GM13977 (cell line): Measurements from ENCODE around the gene ZCCHC24.

ENCODE experiments used
- DNase-seq: peaks from one replicate; pipeline ENCODE4 v3.0.0; 2012; ENCODE audit warnings: low spot score
- in situ Hi-C: fragments of 300-500 bp; cut with MboI; formaldehyde crosslinking; loops from one replicate; pipeline ENCODE4 v1.12.0; 2022; ENCODE audit warnings: low sequenced_read_pairs, low pct_unique_long_range_greater_than_20kb, mixed read lengths, inconsistent platforms; ENCODE audit not compliant: unreplicated experiment
- TF ChIP-seq, protein P1 (sequence below): IDR thresholded peaks from 2 replicates; pipeline ENCODE4 v1.5.1; 2012; ENCODE audit warnings: mild to moderate bottlenecking, control low read depth; ENCODE audit not compliant: insufficient read depth; ENCODE audit errors: extremely low read depth, missing control alignments

Gene ZCCHC24

DNA sequence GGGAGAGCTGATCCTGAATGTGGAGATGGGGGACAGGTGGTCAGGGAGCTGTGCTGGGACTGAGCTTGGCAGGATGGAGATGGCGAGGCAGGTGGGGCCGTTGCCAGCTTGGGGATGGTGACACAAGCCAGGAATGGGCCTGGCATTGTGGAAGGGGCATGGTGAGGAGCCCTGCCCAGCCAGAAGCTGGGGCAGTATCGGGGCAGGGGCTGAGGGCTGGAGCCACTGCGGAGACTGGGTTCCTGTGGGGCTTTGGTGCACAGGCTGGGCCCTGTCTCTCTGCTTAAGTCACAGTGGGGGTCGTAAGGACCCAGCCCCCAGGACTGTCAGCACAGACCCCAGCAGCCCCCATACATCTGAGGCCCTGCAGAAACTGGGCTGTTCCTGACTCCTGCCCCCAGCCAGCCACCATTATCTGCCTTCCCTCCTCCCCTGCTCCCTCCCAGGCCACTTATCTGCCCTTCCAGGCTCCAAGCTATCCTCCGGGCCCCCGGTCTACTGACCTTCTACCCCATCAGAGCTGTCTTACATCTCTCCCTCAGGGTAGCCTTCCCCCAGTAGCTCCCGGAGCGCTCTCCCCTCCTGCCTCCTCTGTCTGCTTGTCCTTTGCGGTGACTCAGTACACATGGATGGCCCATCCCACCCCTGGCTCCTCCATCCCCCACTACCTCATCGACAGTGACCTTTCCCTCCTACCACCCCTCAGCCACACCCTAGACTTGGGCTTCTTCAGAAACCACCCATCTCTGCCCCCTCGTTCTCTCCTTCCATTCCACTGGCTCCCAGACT lies 54.0 kb downstream of the ZCCHC24 start:
- TF ChIP-seq, protein P1, sequence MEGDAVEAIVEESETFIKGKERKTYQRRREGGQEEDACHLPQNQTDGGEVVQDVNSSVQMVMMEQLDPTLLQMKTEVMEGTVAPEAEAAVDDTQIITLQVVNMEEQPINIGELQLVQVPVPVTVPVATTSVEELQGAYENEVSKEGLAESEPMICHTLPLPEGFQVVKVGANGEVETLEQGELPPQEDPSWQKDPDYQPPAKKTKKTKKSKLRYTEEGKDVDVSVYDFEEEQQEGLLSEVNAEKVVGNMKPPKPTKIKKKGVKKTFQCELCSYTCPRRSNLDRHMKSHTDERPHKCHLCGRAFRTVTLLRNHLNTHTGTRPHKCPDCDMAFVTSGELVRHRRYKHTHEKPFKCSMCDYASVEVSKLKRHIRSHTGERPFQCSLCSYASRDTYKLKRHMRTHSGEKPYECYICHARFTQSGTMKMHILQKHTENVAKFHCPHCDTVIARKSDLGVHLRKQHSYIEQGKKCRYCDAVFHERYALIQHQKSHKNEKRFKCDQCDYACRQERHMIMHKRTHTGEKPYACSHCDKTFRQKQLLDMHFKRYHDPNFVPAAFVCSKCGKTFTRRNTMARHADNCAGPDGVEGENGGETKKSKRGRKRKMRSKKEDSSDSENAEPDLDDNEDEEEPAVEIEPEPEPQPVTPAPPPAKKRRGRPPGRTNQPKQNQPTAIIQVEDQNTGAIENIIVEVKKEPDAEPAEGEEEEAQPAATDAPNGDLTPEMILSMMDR, result no peak
- in situ Hi-C loops, result no loop called here
- no peak for DNase-seq

DNA sequence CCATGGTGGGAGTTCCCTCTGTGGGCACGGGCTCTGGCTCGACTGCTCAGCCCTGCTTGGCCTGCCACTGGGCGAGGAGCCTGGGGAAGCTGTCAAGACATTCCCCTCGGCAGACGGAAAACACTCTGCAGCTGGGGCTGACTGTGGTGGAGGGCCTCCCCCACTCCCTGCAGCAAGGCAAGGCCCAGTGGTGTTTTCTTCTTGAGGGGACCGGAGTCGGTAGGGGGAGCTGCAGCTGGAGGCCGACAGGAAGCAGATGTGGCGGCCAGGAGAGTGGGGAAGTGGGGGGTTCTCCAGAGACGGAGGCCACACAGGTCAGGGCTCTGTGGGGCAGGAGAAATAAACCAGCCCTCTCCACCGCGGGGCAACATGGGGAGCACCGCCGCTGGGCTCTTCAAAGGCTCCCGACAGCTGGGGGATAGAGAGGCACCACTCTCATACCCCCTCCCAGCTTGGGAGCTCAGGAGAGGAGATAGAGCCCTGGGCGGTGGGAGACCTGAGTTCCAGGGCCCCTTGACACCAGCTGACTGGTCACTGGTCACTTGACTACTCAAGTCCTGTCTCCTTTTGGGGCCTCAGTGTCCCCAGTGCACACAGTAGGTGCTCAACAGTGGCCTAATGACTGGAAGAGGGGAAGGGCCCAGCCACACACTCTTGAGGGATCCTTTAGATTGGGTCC lies 54.7 kb downstream of the ZCCHC24 start:
- TF ChIP-seq, protein P1, result peak; percentile 44
- no peak for DNase-seq
- in situ Hi-C loops, result no loop called here

DNA sequence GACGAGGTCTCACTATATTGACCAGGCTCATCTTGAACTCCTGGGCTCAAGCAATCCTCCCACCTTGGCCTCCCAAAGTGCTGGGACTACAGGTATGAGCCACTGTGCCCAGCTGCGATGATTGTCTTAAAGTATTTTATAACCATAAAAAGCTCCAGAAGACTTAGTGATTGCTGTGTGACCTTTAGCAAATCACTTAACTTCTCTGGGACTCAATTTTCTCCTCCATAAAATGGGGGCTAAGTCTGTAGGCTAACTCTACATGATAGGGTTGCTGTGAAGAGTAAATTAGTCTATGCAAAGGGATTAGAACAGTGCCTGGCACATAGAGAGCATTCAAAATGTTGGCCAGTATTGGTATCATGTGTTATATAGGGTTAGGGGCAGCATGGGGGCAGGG lies 55.4 kb downstream of the ZCCHC24 start:
- TF ChIP-seq, protein P1, result no peak
- in situ Hi-C loops, result no loop called here
- DNase-seq, result no peak

DNA sequence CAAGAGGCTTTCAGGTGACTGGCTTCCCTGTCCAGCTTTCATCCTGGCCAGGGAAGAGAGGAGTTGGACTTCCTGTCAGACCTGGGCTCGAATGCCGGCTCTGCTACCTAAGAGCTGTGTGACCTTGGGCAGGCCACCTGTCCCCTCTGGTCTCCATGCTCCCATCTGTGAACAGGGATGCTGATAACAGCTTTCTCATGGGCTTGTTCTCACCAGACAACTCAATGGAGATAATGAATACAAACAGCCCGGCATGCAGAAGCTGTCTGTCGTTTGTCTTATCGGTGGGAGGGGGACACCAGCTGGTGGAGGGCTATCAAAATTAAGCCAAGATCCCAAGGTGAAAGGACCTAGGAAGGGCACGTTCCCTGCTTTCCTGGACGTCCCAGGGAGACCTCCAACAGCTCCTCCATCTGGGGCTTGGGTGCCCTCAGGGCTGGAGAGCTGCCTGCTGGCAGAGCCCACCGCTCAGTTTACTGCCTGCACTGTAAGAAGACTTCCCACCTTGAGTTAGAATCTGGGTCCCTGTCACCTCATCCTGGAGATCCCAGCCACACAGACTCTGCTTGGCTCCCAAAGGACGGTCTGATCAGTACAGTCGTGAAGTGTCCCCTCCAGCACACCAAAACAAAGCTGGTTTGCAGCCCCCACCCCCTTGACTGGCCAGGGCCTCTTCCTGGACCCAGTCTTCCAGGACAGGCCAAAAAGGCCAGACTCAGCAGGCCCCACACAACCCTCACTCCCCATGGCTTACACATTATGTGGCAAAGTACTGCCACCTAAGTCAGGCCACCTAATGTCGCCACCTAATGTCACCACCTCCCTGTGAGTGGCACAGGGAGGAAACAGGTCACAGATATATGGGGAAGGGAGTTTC lies 57.2 kb downstream of the ZCCHC24 start:
- in situ Hi-C loops, result no loop called here
- DNase-seq, result no peak
- TF ChIP-seq, protein P1, result no peak

DNA sequence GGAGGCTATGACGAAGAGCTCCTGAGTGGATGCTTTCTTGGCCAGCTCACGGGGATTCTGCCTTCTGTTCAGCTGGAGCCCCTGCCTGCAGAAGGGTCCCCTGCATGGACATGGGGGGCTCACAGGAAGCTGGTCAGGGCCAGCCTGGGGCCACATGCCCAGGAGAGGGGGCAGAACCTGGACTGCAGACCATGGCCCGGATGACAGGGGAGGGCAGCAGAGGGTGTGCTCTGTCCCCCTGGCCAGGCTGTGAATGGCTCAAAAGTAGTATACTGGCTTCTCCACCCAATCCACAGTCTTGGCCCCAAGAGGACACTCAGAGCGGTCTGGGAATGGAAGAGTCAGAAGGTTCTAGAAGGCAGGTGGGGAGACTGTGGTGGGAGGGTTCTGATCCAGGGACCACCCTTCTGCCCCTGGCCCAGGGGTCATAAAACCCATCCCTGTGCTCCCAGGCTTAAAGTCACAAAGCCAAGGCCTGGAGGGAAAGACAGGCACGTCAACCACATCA lies 57.9 kb downstream of the ZCCHC24 start:
- in situ Hi-C loops, result no loop called here
- no peak for DNase-seq

More for the DNA sequence above, 57.9 kb downstream of the ZCCHC24 start:
- TF ChIP-seq, protein P1, result no peak
